GM12892 (cell line): Measurements from ENCODE around the gene NCAPD3.

ENCODE experiments used
- POLR2A ChIP-seq: IDR thresholded peaks from 2 replicates; pipeline ENCODE4 v1.6.1; 2011; ENCODE audit warnings: low read depth, low read length, control low read depth
- TAF1 ChIP-seq: IDR thresholded peaks from 2 replicates; pipeline ENCODE4 v1.6.1; 2011; ENCODE audit warnings: low read depth, mild to moderate bottlenecking, control low read depth, low read length, borderline replicate concordance

DNA sequence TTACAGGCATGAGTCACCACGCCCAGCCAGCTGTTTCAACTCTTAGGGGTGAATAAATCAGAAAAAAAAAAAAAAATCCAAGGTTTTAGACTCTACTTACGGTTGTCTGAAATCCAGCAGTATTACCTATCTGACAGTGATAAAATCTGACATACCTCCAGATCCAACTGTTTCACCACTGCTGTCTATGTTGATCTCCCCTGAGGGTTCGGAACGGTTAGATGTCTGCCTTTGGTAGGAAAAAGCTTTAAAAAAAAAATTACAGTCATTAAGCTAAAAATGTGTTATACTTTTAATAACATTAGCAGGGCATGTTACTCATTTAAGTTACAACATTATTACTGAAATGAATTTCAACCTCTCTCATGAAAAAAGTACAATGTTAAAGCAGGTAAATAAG lies 21.1 kb downstream of the NCAPD3 start:
- TF ChIP-seq TAF1: no peak
- TF ChIP-seq POLR2A: no peak
